Fibroblast of upper back skin (primary cell): ENCODE data around the gene ANAPC4.
A peak's percentile ranks its signal among the peaks of the same experiment; 100 is the strongest.

Experiments used
- DNase-seq: peaks from one replicate; pipeline ENCODE4 v3.0.0-alpha.2; 2013

Gene ANAPC4

DNA sequence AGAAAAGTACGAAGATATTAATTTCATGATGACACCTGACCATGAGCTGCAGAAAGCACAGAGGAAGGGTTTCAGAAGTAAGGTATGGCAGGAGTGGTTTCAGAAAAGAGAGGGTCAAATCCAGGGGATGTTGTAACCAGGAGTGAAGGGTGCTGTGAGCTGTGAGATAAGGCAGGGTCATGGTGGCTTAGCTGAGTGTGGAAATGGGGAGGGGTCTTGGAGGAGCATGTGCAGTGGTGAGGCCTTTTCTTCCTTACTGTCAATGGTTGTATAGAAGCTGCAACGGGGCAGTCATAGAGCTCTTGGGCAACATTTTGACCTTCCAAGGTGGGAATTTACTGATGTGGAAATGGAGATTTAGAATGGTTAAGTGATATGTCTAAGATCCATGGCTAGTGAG, 2.5 kb downstream of the ANAPC4 start:
- DNase-seq: no peak

DNA sequence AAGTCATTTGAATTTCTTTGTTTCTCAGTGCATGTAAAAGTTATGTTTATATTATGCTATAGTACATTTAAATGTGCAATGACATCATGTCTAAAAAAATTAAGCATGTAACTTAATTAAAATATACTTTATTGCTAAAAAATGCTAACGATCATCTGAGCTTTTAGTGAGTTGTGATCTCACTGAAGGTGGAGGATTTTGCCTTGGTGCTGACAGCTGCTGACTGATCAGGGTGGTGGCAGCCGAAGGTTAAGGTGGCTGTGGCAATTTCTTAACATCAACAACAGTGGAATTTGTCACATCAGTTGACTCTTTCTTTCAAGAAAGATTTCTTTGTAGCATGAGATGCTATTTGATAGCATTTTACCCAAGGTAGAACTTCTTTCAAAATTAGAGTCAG, 6.6 kb downstream of the ANAPC4 start:
- DNase-seq: no peak

DNA sequence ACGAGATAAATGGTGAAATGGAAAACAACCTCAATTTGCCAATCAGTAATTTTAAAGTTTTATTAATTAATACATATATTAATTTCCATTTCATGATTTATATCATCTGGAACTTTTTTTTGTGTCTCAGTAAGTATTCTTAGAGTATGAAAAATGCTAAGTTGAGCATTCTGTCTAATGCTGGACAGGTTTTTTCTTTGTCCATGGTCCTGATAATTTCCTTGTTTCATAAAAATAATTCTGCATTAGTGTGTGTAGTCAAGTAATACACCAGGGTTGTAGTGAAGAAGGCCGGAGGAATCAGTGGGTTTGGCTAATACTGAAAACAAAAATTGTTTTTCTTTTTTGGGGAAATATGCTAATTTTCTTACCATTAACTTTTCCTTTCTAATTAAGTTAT, 9.9 kb downstream of the ANAPC4 start:
- DNase-seq: no peak

DNA sequence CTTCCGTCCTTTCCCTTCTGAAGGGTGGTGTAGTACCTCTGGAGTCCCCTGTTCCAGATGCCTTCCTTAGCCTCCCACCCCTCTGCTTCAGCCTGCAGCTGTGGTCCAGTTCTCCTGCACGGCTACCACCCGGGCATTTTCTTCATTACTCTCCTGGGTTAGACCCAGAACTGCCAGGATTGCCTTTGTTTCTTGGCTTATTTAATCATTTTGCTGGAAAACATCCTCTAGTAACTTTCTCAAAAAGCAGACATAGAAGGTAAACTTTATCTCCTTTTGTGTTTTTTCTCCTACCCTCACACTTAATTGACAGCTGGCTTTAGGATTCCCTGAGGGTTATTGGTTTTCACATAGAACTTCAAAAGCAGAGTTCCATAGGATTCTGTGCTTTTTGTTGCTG, 20.2 kb downstream of the ANAPC4 start:
- DNase-seq: no peak

DNA sequence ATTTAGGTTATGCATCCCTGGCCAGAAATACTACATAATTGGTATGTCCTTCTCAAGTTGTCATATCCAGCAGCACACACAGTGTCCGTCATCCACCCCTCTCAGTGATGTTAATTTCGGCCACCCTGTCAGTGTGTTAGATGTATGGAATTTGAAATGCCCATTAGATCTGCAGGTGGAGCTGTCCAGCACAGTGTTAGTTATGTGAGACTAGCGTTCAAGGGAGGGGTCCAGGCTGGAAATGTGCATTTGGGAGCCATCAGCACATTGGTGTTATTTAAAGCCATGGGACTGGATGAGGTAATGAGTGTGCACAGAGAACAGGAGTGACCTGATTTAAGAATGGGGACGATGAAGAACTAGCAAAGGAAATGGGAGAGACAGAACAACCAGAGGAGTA, 22.4 kb downstream of the ANAPC4 start:
- DNase-seq: no peak

DNA sequence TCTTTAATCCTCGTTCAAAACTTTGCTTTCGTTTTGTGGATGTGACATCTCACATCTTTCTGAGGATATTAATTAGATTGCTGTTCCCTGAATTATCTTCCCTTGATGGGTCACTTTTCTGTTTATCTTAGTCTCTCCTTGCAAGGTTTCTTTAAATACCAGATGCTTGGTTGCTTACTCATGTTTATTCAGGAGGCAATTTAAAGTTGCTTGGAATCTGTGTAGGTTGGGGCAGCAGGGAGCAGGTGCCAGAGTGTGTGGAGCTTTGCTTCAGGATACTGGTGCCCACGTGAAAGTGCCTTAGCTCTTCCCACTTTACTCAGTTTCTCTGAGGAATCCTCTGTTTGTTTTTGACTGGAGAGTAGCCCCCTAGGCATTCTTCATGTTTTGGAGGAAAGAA, 24.0 kb downstream of the ANAPC4 start:
- DNase-seq: no peak

DNA sequence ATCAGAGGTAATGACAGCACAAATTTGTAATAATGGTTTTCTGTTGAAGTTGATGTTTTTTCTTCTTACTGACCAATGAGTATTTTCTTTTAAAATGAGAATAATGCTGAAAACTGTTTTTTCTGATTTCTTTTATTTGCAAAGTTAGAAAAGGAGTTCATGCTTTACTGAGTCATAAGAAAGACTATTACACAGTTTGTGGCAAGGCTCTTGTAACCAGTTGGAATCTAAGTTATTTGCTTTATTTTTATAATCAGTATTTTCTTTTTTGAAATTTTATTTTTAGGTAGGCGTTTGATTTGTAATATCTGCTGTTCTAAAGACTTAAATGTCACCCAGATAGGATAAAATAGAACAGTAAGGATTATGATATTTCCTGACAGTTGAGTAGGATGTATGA, 25.5 kb downstream of the ANAPC4 start:
- DNase-seq: peak; percentile 11

DNA sequence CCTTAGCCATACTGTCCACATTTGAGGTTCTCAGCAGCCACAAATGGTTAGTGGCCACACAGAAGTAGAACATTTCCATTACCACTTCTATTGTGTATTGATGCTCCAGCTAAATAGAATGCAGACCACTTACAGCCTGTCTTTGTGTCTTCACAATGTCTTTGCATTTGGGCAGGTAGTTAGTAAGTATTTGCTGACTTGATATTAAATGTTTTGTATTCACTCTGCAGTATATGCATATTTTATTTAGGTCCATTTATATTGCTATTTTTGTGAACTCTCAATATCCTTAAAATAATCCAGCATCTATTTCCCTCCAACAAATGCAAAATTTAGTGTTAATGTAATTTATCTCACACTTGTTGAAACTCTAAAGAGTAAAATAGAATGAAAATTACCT, 26.6 kb downstream of the ANAPC4 start:
- DNase-seq: no peak

DNA sequence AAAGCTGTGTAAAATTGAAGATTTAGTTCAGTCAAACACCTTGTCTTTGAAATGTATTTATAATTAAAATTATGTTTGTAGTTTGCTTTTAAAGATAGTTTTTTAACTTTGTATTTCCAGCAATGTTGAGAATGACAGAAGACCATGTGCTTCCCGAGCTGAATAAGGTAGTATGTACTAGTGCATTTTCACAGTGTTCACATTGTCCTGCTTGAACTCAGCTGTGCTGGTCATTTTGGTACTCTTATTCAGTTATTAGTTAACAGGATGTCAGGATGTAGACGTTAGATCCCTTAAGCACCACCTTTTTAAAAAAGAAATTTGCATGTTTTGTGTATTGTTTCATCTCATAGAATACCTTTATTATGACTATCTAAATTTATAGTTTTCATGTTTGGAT, 28.4 kb downstream of the ANAPC4 start:
- DNase-seq: no peak

DNA sequence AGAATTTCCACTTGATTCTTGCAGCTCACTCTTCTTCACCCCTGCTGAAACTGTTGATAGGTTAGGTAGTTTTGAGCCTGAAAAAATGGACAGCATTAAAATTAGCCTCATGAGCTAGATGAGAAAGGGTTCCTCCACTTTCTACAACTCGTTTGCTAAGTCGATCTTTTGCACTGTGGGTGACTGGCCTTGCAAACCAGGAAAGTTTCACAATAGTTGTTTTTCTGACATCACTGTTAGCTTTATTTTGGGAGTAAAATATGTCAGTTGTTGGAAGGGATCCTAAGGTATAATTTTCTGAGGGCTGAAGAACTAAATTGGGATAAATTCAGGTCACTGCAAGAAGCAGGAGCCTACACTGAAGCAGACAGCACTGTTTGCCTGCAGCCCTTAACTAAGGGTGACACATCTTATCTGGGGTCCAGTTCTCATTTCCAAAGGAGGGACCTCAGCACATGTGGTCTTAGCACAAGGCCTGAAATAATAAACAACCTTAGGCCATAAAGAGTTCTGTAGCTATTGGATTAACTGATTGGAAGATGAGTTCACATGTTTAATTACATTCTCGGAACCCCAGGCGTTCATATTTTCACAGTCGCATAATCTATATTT, 29.1 kb downstream of the ANAPC4 start:
- DNase-seq: no peak

DNA sequence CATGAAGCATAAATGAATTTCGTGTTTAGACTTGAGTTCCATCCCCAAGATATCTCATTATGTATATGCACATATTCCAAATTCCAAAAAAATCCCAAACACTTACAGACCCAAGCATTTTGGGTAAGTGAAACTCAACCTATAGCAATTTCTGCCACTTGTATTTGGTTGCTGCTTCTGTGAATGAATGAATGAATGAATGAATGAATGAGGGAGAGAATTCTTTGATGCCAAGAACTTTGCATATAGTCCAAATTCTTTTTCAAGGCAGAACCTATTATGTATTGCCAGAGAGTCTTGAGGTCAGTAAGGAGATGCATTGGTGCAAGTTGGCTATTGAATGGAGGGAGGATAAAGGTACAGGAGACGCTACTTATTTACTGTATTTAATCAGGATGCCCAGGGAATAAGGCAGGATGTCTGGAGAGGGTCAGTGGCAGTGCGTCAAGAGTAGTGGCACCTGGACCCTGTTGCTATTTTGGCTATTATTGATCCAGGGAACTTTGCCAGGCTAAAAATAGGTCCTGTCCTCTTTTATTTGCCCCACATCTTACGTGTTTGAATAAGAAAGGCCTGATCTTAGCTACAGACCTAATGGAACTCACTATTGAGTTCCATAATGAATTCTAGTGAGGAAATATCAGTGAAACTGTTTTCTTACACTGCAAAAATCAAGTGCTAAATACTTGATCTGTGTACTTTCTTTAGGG, 33.9 kb downstream of the ANAPC4 start:
- no peak for DNase-seq

DNA sequence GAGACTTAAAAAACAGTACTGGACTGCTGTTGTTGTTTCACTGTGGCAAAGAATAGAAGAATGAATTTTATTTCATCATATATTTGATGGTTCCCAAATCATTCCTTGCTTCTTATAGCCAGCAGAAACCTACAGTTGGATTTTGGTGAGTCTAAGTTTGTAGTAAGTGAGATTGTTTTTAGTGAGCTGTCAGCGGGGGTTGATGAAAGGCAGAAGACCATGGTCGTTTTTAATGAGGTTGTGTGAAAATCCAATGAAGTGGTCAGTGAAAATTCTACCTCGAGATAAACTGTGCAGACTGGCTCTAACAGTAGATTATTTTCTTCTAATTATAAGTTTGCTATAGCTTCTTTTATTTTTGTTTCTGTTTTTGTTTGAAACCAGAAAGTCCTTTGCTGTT, 36.2 kb downstream of the ANAPC4 start:
- no peak for DNase-seq

DNA sequence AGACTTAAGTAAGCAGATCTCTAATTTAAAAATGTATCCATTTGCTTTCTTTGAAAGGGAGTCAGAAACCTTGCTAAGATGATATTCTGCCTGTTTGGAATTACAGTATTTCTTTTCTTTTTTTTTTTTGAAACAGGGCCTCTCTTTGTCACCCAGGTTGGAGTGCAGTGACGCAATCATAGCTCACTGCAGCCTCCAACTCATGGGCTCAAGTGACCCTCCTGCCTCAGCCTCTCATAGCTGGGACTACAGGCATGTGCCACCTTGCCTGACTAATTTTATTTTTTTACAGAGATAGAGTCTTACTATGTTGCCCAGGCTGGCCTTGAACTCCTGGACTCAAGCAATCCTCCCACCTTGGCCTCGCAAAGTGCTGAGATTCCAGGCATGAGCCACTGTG, 40.0 kb downstream of the ANAPC4 start:
- DNase-seq: no peak

DNA sequence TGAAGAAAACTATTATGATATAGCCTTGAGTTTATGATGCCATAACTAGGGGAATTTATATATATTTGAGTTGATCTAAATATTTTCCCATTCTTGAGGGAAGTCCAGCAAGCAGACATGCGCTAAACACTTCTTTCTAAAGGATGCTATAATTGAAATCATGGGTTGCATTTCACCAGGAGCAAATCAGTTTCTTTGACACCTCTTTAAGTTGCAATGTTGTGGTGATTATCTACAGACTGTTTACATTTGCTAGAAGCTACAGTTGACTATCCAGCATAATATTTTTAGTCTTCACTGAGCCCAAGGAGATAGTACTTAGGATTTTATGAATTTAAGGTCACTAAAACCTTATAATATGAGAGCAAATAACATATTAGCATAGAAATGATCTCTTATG, 43.9 kb downstream of the ANAPC4 start:
- no peak for DNase-seq

DNA sequence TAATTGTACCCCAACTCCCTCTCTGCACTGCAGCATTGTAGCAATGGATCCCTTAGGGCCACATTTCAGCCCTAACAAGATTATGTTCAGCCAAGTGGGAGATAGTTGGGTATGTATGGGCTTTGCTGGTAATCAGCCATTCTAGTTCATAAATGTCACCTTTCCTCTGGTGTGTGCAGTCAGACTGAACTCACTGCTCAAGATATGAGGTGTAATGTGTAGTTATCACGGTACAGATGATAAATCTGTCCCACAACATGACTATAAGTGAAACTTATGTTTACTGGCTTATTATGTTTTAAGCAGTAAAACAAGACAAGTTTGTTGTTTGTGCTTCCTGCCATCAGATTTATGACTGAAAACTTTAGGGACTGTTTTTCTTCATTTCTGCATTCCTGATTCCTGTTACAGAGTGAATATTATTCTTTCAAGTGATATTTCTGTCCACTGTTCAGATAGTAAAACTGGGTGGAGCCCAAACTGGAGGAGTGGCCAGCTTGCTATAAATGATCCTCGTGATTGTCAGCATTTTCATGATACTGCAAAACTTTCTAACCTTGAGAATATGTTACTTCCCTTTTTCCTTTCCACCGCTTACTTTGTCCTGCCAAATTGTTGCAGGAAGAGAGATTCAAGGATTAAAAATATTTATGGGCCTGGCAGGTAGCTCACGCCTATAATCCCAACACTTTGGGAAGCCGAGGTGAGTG, 44.9 kb downstream of the ANAPC4 start:
- no peak for DNase-seq

DNA sequence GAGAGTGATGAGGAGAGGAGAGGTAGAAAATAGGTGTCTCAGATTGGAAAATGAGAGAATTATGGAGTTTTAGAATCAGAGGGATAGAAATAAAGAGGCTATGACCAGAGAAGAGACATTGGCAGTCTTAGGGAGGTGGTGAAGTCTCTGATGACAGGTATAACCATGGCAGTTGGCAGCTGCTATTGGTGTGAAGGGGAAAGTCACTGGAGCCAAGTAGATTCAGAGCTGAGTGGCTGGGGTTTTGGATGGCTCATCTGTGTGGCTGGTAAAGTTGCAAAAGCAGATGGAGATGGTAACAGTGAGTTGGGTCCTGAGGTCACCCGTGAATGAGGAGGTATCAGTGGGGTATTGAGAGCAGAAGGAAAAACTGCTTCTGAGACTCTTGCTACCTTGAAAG, 46.5 kb downstream of the ANAPC4 start:
- no peak for DNase-seq

DNA sequence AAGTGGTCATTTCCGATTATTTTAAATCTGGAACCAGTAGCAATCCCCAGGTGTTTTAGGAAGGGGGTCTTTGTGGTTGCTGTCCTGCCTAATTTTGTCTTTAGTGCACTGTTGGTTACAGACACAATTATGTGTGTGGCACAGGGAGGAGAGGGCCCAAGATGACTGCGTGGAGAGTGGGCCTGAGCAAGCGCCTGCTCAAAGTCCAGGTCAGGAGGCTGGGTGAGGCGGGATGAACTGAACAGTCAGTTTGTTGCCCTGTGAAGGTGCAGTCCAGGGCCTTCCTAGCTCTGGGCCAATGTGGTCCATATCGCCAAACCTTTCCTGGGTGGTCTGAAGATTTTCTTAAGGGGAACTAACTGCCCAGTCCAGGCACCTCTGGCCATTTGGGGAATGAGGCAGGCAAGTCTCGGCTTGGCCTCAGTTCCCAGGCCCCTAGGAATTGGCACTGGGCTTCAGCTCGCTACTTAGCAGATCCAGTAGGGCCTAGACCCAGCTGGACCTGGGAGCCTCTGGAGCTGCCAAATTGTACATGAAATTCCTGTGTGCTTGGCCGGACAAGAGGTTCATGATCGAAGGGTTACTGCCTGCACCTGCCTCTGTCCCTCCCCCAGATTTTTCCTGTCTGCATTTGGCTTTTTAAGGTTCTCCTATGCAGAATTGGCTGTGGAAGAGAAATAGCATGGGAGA, 47.6 kb downstream of the ANAPC4 start:
- DNase-seq: no peak

DNA sequence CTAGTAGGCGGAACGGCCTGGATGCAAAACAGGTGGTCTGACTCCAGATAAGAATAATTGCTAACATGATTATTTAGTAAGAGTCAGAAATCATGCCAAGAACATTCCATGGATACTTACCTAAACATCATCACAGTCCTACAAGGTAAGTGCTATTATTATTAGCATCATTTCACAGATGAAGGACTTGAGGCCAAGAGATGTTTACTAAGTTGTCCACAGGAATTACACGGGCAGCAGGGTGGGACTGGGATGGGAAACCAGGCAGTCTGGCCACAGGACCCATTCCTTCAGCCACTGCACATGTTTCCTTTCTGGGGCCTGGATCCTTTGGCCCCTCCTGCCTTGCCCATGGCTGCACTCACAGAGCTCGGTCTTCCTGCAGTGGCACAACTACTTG, 48.3 kb downstream of the ANAPC4 start:
- no peak for DNase-seq

DNA sequence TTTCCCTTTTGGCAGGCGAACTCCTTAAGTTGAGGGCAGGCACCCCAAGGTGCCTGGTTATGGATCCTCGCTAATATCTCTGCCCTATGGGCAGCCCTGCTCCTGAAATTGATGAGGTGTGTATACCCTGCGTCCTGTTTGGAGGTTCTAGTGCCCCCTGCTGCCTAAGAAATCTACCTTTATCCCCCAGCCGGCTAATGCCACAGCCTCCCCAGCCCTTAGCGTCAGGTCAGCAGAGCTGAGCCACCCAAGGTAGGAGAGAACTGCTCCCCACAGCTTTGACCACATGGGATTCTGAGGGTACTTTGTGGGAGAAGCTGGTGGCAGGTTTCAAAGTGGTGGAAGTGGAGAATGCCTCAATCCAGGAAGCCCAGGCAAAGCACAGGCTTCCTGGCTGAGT, 50.8 kb downstream of the ANAPC4 start:
- DNase-seq: no peak

DNA sequence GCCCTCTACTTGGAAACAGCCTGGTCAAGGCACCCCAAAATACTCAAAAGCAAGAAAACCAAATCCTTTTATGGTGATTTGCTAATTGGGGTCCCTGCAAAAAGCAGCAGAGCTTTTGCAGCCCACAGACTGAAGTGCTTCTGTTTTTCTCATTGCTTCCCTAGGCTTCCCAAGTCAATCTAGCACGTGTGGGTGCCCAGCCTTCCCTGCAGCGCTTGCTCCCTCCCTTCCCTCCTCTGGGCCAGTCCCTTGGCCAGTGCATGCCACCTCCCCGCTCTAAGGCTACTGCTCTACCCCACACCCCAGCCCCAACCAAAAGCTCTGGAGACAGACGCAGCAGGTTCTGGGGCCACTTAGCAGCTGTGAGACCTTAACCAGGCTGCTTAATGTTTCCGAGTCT, 53.6 kb downstream of the ANAPC4 start:
- no peak for DNase-seq

DNA sequence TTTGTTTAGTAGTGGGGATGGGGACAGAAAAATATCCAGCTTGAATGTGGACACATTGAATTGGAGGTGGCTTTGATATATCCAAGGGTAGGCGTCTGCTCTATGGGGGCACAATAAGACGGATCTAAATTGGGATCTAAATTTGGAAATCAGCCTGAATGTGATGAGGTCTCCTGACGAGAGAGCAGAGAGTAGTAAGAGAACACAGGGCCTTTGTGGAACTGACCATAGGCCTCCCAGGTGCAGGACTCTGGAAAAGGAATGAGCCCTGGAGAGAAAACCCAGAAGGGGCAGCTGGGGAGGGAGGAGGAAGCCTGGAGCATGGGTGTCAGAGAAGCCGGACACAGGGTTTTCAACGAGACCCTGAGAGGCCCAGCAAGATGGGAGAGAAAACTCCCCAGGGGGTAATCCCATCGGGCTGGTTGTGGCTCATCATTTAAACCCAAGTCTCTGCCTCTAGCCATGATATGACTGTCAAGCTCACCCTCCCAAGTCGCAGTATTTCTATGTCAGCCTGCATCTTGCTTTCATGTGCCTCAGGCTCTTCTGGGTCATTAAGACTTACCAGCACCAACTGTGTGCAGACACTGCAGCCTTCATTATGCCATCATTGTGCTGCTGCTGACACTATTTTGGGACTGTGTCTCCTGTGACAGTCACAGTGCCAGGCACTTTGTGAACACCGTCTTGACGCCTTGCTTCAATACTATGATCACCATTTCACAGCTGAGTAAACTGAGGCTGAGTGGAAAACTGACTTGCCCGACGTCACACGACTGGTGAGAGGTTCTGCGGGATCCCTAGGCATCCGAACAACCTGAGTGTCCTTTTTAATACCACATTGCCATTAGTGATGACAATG, 57.1 kb downstream of the ANAPC4 start:
- DNase-seq: no peak

DNA sequence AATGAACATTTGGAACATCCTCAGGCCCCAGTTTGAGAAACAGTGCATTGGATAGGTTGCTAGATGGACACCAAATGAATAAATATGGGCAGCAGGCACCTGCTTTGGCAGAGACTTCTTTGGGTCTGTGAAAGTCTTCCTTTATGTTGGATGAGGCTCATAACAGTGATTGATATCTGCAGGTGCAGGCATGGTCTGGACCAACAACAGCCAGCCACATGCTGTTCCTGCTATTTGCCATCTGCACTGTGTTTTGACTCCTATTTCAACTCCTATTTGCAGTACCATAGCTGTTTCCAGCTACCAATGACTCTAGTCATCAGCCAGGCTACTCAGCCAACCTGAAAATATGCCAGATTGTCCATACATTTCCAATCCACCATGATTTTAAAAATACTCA, 60.9 kb downstream of the ANAPC4 start:
- DNase-seq: no peak

DNA sequence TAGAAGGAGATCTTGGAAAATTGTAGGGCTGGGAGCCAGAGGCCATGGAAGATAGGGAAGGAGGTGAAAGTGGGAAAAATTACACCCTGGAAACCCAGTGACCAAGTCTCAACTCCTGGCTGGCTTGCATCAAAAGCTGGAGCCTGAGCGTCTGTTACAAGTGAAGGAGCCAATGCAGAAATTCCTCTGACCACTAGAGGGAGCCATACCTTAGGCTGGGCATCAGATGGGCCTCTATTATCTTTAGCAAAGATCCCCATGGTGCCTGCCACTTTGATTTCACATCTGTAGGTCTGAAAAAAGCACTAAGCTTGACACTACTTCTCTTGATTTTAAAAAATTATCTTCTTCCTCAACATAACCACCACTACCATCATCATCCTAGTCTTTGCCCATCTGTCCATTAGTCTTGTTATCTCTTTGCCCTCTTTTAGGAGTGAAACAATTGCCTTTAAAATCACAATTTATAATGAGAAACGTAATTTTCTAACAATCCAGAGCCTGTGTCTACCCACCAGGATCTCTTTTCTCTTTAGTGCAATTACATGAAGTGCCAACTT, 62.9 kb downstream of the ANAPC4 start:
- peak; percentile 71 for DNase-seq
